ENCODE data around the gene SPRYD4.

The SPRYD4 gene

GRCh38 chr12:56457817-56458216, 10.6 kb upstream of the SPRYD4 start:
- TF ChIP-seq CTCF (IDR thresholded peaks at IDR 0.05; ENCODE audit: extremely low read depth, missing control alignments), result no peak
- no peak for DNase-seq (ENCODE audit: low spot score)

GRCh38 chr12:56461235-56462159, 6.9 kb upstream of the SPRYD4 start:
- no peak for TF ChIP-seq CTCF (IDR thresholded peaks at IDR 0.05; ENCODE audit: extremely low read depth, missing control alignments)
- no peak for DNase-seq (ENCODE audit: low spot score)

- TF ChIP-seq CTCF (IDR thresholded peaks at IDR 0.05; ENCODE audit: extremely low read depth, missing control alignments), result no peak
Observed at GRCh38 chr12:56462565-56462964, 5.8 kb upstream of the SPRYD4 start.

GRCh38 chr12:56469007-56469930, 891 bp downstream of the SPRYD4 start:
- TF ChIP-seq CTCF (IDR thresholded peaks at IDR 0.05; ENCODE audit: extremely low read depth, missing control alignments), result no peak
- no peak for DNase-seq (ENCODE audit: low spot score)

More at GRCh38 chr12:56462565-56462964, 5.8 kb upstream of the SPRYD4 start:
- DNase-seq (ENCODE audit: low spot score), result no peak

- no peak for DNase-seq (ENCODE audit: low spot score)
- TF ChIP-seq CTCF (IDR thresholded peaks at IDR 0.05; ENCODE audit: extremely low read depth, missing control alignments), result no peak
Observed at GRCh38 chr12:56474389-56474788, 6.0 kb downstream of the SPRYD4 start.

GRCh38 chr12:56476143-56476542, 7.8 kb downstream of the SPRYD4 start:
- no peak for DNase-seq (ENCODE audit: low spot score)
- no peak for TF ChIP-seq CTCF (IDR thresholded peaks at IDR 0.05; ENCODE audit: extremely low read depth, missing control alignments)

All from GM20000 (cell line).